Mucosa of gallbladder (tissue), 1 donor: ENCODE results near the gene PPP1R14C. TPM values are rescaled to one million over a fixed set of nuclear protein-coding genes. Genes with fewer than 3 reads are reported as not detected.

ENCODE experiments used
- DNase-seq: peaks from one replicate; pipeline ENCODE4 v3.0.0-alpha.2; 2020; ENCODE audit warnings: low spot score
- total RNA-seq: library from RNA; stranded (reverse); gene quantifications from one replicate; pipeline ENCODE4 v1.2.1, GENCODE V29; 2021
- donor health status: DM: no; HTN: no; CAD: no.

The PPP1R14C gene
- total RNA-seq, 1 donor from 2014 or later: 0.37 TPM

DNA sequence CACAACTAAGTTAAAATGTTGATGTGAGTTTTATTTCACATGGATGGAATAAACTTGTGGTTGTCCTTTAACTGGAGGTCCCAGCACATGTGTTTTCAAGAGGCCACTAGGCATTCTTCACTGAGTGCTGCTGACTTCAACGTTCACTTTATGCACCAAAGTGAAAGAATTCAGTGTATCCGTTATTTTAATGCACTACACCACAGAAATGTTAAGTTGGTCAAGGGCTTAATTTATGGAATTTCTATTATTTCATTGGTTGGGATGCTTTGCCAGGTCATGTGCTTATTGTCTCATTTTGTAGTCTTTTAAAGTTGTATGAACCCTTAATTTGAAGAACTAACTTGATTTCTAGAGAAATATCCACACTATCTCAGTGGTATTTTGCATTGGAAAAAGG, 106.4 kb downstream of the PPP1R14C start:
- DNase-seq: no peak

DNA sequence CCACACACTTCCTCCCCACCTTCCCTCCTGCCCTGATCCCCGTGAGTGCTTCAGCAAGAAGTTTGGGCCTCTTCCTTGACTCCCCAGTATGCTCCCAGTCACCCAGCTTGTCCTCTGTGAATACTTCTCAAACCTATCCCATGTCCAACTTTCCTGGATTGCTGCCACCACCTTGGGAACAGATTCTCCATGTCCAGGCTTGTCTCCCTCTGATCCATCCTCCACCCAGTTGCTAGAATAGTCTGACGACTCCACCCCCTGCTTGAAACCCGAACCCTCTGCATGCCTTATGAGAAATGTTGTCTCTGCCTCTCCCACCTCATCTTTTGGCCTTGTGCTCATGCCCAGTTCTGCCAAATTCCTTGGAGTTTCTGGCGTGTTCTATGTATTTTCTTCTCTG, 108.0 kb downstream of the PPP1R14C start:
- no peak for DNase-seq

DNA sequence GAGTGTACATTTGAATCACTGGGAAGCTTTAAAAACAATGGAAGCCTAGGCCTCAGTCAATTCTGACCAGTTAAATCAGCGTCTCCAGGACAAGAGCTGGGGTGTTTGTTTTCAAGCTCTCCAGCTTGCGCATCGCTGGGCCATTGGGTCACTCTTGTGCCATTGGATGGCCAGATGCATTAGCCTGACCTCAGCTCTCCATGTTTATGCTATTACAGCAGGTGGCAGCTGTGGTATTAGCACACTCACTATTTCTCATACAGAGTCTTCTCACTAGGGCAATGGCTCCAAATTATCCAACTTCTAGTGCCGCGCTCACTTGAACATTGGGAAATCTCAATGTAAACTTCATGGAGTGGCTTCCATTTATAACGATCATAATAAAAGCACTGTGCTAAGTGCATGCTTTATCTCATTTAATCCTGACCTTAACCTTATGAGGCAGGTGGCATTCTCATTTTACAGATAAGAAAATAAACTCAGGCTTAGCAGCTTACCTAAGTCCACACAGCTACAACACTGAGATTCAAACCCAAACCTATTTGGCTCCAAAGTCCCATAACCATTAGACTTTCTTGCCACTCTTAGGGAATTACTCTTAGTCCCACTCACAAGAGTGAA, 108.8 kb downstream of the PPP1R14C start:
- no peak for DNase-seq

DNA sequence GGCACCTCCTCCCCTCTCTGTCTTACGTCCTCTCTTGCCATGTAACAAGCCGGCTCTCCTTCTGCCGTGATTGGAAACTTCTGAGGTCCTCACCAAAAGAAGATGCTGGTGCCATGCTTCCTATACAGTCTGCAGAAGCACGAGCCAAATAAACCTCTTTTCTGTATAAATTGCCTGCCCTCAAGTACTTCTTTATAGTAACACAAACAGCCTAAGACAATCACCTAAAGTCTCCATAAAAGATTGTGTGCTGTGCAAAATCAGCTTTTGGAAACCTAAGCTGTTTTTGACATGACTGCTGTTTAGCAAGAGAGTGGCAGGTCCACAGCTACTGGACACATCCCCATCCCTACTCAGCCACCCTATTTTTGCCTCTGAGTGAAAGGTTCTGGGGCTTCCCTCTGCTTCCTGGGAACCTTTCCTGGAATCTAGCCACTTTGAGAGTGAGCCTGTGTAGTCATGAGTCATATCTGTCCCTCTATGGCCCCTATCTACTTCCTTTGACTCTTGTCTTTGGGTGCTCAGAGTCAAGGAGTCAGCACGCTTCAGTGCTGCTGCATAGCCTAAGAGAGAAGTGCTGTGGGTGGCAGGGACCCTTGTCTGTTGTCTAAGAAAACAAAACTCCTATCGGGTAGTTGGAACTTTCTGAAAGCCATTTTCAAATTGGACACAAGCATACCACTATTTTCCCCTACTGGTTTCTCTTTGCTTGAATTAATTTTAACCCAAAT, 110.0 kb downstream of the PPP1R14C start:
- DNase-seq: no peak

DNA sequence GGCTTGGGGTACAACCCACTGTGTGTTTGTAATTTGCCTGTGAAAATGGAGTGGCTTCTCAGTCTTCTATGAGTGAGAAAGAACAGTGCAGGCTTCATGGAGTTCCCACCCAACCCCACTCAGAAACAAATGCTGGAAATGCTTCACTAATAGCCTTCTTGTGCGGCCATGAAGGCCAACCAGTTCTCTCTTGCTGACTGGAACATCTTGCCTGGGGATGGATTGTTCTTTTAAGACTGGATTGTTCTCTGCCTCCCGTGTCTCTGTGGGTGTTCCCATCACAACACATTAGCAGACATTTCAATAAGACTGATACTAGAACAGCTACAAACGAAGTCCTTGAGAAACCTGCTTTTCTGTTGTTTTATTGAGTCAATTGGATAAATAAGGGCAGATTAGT, 110.6 kb downstream of the PPP1R14C start:
- DNase-seq: no peak

DNA sequence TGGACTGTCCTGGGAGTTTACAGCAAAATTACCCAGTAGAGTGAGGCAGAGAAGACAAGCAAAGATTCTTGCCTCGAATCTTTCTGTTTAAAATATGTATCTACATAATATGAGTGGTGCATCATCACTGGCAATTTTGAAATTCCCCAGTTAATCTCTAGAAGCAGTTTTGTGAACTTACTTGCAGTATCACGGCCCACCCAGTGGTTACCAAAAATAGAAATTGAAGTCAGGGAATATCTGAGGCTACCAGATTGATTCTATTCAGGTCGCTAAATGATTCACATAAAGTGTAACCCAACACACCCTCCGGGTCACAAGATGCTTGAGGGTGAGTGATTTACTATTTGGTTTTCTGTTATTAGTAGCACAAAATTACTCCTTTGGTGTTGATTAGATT, 111.9 kb downstream of the PPP1R14C start:
- no peak for DNase-seq

DNA sequence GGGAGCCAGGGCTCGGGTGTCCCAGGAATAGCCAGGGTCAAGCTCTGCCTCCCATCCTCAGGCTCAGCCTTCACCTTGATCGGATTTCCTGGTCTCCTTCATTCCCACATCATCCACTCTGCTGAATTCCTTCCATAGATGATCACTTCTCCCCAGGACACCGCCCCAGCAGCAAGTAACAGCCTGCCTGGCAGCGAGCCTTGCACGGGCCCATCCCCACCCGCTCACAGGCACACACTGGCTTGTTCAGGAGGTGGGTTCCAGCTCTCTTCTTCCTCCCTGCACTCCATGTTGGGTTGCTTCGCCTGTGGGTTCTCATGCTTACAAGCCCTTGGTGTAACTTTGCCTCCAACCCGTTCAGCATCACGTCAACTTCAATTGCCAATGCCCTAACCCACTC, 113.0 kb downstream of the PPP1R14C start:
- no peak for DNase-seq

DNA sequence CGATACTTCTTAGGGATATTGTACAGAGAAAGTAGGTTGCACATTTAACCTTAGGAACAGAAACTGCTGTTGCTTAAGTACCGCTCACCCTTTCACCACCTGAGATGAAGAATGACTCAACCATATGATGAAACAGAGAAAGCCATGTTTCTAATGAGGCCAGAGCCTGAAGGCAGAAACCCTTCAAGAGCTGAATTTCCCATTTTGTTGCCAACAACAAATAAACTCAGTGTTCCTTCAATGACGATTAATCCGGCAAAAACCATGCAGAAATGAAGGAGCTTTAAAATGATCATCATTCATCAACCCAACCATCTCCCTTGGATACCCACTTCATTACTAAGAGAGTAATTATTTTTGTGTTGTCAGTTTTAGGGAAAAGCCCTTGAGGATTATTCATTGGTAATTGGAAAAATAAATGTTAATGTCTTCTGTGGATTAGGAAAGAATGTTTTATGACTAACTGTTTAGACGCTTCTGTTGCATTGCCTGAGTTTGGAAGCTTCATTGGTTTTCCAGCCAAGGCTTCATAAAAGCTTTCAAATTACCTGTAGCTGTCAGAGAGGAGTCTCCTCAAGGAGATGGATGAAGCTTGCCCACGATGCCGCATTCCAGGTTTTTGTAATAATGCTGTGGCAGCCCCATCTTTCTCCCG, 113.9 kb downstream of the PPP1R14C start:
- DNase-seq: no peak

DNA sequence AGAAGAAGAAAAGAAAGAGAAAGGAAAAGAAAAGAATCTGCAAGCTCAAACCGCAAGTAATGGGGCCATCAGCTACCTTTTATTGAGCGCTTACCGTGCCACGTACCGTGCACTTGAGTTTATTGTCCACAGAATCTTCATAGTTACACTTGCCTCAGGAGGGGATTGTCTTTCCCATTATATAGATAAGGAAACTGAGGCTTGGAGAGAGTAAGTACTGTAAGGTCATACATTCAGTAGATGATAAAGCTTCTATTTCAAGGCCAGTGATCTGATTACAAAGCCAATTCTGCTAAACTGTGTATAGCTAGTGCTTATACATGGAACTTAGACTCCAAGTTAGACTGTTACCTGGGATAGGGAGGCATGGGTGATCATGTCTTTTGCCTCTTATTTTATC, 115.5 kb downstream of the PPP1R14C start:
- no peak for DNase-seq

DNA sequence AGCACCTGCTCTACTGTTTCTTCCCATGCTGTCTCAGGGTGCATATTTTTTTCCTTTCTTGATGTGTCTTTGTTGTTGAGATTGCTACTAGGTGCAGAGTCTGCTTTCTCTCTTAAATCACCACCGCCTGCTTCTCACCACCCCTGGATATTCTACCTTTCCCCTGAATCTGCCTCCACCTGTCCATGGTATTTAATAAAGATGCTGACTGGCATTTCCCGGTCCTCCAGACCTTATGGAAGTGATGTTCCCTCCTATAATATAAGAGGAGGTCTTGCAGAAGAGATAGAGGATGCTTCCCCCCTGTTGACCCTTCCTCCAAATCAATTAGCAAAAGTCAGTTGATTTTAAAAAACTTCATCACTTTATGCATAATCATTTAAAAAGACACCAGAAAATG, 118.1 kb downstream of the PPP1R14C start:
- DNase-seq: no peak

DNA sequence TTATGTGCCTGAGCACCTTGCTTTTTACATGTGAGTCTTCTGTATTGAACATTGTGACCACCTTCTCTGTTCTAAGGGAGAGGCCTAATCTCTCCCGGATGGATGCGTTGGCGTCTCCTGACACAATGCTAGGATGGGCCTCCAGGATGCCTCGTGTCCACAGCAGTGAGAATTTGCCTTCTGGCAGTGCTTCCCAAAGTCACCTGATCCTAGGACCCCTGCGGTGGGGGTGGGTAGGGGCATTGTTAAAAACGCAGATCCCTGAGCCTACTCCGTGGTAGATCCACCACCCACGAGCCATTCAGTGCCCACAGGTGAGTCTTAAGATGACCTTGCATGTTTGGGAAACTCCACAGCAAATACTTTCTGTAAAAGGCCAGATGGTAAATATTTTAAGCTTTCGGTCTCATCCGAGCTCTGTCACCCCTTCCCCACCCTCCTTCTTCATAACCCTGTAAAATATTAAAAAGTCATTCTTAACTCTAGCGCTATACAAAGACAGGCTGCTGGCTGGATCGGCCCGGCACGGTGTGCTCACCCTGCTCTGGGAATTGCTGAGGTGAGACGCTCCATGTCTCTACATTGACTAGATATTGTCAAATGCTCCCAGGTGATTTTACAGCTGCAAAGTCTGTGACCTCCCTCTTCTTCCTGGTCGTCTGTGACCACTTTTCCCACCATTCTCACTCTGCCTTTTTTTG, 119.3 kb downstream of the PPP1R14C start:
- no peak for DNase-seq

DNA sequence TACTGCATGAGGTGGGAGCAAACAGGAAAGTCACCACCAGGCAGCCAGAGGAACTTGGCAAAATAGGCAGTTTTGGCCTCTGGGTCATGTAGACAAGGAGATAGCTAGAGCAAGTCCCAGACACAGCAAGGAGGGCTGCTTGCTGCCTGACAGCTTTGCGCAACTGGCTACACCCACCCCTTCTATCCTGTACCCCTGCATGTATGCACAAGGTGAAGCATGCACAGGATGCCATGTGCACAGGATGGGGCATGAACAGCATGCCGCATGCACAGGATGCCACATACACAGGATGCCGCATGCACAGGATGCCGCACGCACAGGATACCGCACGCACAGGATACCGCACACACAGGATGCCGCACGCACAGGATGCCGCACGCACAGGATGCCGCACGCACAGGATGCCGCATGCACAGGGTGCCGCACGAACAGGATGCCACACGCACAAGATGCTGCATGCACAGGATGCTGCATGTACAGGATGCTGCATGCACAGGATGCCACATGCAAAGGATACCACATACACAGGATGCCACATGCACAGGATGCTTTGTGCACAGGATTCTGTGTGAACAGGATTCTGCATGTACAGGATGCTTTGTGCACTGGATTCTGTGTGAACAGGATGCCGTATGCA, 121.0 kb downstream of the PPP1R14C start:
- DNase-seq: peak; percentile 24

DNA sequence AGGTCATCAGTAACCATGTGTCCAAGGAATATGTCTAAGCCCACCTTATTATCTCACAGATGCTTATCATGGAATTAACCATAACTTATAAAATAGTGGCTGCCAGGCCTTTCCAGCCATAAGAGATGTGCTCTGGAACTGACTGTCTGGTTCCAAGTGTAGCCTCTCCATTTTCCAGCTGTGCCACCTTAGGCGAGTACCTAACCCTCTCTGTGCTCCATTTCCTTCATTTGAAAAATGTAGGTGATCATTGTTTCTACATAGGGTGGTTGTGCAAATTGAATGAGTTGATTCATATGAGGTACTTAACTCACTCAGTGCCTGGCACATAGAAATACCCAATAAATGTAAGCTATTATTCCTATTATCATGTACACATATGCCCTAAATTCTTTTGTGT, 123.5 kb downstream of the PPP1R14C start:
- no peak for DNase-seq

DNA sequence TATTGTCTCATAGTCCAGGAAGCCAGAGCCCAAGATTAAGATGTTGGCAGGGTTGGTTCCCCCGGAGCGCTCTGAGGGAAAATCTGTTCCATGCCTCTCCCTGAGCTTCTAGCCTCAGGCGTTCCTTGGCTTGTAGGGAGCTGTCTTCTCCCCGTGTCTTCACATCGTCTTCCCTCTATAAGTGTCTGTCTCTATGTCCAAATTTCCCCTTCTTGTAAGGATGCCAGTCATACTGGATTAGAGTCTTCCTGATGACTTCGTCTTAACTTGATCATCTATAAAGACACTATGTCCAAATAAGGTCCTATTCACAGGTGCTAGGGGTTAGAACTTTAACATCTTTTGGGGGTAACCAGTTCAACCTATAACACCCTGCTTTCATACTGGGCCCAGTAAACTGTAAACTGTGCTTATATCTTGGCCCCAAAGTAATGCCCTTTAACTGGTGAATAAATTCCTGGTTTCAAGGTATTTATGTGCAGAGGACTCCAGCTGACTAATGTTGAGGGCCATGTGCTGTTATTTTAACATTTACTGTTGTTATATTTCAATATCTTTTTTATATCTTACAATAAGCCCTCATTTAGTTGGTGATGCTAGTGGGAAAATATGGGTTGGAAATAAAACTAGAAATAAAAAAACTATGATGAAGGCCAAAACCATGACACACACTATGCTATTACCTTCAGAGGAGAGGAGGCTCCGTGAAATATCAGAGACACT, 124.3 kb downstream of the PPP1R14C start:
- no peak for DNase-seq

DNA sequence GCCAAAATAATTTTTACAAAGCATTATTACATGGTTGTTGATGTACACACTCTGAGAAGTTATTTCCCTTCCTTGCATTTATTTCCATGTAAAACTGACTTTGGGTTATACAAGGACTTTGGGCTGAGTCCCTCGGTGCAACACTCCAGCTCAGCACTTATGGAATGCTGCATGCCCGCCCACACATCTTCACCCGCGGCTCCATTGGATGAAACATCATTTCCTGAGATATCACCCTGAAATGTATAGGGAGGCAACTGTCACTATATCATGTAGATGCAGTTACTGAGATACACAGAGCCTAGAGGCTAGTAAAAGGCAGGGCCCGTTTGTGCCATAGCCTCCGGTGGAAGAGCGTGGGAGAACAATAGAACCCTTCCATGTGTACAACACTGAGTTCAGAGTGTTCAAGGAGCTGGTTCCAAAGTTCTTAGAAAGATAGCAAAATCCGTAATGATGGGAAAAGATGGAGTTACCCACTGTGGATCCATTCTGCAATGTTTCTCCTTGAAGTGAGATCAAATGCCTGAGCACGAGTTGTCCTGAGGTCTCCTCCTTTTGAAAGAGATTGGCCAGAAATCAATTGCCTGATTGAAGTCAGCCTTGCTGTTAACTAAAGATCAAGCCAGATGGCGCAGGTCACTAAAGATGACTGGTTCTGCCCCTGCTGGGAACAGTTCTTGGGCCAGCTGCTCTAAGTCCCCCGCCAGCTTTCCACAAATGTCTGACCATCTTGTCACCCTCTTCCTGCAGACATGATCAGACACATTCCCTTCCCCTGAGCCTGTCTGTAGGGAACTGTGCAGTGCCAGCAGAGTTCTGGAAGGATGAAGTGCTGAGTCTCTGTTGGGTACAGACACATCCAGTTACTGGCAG, 125.1 kb downstream of the PPP1R14C start:
- no peak for DNase-seq

DNA sequence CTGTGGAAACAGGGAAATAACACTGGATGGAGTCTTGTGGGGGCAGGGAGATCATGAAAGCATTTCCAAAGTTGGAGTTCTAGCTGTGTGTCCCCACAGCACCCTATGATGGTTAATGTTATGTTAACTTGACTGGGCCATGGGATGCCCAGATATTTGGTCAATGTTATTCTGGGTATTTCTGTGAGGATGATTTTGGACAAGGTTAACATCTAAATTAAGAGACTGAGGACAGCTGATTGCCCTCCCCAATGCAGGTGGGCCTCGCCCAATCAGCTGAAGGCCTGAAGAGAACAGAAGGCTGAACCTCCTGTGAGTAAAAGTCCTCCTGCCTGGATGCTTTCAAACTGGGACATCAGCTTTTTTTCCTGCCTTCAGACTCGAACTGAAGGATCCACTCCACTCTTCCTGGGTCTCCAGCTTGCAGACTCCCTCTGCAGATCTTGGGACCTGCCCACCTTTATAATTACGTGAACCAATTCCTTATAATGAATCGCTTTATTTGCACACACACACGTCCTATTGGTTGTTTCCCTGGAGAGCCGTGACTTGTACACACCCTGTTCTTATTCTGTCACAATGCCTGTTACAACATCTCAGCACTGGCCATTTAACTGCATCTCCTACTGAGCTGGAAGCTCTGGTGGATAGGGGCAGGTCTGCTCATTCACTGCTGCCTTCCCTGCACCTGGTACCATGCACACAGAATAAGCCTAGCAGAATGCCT, 126.4 kb downstream of the PPP1R14C start:
- no peak for DNase-seq

DNA sequence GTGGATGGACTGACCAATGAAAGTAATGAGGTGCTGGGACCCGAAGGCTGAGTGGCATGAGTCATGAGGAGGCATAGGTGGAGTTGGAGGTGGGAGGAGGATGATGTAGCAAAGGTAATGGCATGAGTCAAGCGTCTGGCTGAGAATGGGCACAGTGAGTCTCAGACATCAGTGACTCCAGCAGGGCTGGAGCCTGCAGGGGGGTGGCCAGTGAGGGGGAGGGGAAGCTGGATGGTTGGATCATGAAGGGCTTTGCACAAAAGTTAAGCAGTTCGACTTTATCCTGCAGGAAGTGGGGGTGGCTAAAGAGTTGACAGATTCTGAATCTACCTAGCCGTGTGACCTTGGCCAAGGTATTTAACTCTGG, 127.0 kb downstream of the PPP1R14C start:
- no peak for DNase-seq

DNA sequence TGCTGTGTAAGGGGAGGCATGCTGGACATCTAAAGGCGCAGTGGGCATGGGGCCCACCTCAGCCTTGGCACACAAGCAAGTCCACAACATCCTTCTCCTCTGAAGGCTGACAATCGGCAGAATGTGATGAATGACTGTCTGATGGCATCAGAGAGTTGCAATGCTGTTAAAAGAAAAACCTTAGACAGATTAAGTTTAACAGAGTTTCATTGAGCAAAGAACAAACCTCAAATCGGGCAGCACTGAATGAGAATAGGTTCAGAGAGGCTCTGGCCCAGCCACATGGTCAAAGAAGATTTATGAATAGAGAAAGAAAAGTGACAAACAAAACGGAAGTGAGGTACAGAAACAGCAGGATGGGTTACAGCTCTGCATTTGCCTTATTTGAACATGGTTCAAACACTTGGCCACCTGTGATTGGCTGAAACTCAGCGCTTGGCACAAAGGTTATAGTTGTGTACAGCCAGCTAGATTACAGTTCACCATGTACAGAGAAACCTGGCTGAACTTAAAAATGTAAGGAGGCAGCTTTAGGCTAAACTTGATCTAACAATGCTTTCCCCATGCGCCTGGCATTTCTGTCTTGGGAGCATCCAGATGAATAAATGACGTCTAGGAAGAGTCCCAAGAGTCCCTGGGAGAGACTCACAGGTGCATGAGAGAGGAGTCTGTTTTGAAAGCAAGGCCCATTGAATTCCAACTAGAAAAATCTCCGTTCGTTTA, 127.6 kb downstream of the PPP1R14C start:
- DNase-seq: no peak

DNA sequence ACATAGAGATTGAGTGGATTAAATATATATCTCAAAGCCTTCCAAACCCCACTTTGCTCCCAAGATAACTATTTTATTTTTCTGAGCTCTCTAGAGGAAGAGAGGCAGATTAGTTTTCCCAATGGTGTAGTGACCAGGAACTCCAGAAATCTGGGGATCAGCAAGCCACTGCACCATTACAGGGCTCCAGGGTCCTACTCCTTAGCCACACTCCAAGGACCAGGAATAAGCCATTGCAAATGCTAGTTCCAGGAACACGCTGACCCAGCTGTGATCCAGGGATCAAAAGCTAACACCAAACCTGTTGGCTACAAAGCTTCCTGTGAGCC, 128.3 kb downstream of the PPP1R14C start:
- DNase-seq: no peak
